CMK (cell line): ENCODE measurements around the gene PPL.

Experiments used
- DNase-seq: peaks from one replicate; pipeline ENCODE4 v3.0.0-alpha.2; 2010; ENCODE audit warnings: low read depth

Gene PPL

GRCh38 chr16:4862639-4863038 is 74.3 kb downstream of the PPL start:
- no peak for DNase-seq

DNA sequence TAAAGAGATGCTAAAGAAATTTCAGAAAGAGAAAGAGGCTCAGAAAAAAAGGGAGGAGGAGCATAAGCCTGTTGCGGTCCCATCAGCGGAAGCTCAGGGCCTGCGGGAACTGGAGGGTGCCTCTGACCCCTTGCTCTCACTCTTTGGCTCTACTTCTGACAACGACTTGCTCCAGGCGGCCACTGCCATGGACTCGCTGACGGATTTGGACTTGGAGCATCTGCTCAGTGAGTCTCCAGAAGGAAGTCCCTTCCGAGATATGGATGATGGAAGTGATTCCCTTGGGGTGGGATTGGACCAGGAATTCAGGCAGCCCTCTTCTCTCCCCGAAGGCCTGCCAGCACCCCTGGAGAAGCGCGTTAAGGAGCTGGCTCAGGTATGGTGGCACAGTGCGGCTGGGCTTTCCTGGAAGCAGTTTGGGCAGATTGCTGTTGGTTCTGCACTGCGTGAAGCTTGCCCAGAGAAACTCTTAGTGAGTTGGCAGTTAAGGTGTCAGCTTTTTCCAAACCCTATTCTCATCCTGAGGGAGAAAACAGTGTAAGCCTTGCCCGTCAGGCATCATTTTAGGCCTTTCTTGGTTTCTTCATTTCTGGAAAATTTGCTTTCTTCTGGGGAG is 76.1 kb downstream of the PPL start:
- no peak for DNase-seq

- no peak for DNase-seq
Observed at GRCh38 chr16:4859900-4860255, 77.1 kb downstream of the PPL start.

GRCh38 chr16:4859190-4859899 is 77.6 kb downstream of the PPL start:
- no peak for DNase-seq

DNA sequence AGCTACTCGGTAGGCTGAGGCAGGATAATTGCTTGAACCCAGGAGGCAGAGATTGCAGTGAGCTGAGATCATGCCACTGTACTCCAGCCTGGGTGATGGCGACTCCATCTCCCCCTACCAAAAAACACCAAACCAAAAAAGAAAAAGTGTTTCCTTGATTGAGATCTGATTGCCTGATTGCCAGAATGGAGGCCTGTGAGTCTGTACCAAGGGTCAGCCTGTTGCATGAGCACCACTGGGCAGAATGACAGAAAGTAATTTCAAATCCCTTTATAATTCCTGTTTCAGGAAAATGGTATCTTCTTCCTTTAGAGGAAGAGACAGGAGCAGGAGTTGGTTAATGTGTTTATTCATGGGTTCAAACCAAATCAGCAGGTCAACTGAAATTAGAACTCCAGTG is 81.1 kb downstream of the PPL start:
- no peak for DNase-seq

DNA sequence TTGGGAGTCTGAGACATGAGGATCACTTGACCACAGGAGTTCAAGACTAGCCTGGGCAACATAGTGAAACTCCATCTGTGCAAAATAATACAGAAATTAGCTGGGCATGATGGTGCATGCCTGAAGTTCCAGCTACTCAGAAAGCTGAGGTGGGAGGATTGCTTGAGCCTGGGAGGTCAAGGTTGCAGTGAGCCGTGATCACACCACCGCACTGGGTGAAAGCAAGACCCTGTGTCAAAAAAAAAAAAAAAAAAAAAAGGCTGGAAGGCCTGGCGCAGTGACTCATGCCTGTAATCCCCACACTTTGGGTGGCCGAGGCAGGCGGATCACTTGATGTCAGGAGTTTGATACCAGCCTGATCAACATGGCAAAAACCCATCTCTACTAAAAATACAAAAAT is 81.6 kb downstream of the PPL start:
- DNase-seq: no peak

DNA sequence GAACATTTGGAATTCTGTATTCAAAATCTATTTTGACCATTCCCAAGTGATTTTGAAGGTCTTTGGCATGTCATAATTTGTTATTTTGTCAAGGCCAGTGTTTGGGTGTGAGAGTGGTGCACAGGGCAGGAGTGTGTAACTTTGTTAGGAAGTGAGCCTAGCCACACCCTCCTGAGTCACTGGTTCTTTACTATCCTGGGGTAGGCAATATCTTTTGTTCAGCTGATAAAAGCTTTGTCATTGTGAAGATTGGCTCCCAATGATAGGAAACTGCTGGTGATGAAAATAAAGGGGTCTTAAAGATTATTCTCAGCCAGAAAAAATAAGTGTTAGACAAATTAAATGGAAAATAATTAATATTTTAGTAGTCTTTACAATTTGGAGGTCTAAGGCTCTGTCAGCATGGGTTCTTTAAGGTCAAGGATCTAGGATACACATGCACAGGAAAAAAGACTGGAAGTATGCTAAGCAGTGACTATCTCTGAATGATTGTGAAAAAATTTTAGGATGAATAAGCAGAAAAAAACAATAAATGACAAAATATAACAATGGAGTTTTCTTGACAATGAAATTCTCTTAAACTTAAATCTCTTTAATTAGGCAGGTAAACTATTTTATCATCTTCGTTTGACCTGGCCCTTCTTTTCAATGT is 84.6 kb downstream of the PPL start:
- DNase-seq: no peak

GRCh38 chr16:4850211-4850610 is 86.7 kb downstream of the PPL start:
- no peak for DNase-seq

GRCh38 chr16:4847774-4848587 is 89.0 kb downstream of the PPL start:
- DNase-seq: no peak

DNA sequence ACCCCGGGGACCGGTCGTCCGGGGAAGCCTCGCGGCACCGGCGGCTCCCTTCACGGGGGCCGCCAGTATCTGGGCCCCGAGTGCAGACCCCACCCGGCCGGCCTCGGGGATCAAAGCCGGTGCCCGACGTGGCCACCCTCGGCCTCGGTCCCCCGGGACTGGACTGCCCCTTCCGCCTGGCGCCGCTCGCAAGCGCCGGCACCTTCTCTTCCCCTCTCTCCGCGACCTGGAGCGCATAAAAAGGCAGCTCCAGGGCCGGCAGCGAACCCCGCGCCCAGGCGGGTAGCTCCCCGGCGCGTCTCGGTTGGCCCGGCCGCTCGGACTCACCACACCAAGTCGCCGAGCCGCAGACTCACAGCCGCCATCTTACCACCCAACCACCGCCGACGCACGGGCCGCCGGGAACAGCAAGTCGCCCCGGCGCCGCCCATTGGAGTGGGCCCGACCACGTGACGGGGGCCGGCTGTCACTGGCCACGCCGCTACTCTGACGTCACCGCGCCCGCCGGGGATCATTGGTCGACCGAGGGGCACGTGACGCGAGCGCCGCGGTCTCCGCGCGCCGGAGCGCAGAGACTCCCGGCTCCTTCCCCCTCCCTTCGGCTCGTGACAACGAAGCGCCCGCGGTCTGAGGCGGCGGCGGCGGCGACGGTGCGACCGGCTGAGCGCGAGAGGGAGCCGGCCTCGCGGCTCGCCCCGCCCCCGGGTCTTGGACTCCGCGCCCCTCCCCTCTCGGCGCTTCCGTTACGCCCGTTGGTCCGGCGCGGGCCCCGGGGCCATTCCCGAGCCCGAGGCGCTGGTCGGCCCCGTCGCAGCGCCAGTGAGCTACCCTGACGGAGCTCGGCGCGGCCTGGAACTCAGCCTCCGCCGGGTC is 89.8 kb downstream of the PPL start, which contains the start of the genes GLYR1 and UBN1:
Gene GLYR1, minus strand, starts transcription at position 388 of the 873 bp plus-strand sequence. Its CDS starts 23 bp downstream, at position 365.
Gene UBN1, plus strand, starts transcription at position 581 of the 873 bp plus-strand sequence. CDS start 5,437 bp downstream, outside the sequence.
- peak; percentile 87 for DNase-seq

- no peak for DNase-seq
Observed at GRCh38 chr16:4846503-4846900, 90.4 kb downstream of the PPL start.

GRCh38 chr16:4840984-4841383 is 96.0 kb downstream of the PPL start:
- DNase-seq: no peak

GRCh38 chr16:4839942-4840341 is 97.0 kb downstream of the PPL start:
- DNase-seq: no peak

- DNase-seq: no peak
Observed at GRCh38 chr16:4837733-4838501, 99.0 kb downstream of the PPL start.

- DNase-seq: no peak
Observed at GRCh38 chr16:4836727-4837126, 100.2 kb downstream of the PPL start.

DNA sequence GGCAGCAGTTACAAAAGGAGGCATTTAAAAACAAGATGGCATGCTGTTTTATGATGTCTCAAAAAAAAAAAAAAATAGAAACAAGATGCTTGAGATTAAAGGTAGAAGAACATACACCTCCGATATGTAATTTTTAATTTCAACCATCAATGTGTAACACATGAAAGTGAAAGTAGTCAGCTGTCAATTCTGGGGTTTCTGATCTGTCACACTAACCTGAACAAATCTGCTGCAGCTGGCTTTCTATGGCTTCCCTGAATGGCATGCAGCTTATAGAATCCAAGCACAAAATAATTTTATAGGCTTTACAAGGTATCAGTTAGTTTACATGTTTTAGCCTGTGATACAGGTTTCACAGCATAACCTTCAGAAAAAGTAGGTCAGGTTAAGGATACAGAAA is 103.4 kb downstream of the PPL start:
- no peak for DNase-seq

GRCh38 chr16:4832698-4833343 is 104.1 kb downstream of the PPL start:
- DNase-seq: no peak
